Measurements from ENCODE around the gene SMYD3. TPM values are rescaled to one million over a fixed set of nuclear protein-coding genes. Genes with fewer than 3 reads are reported as not detected.

Gene SMYD3
- total RNA-seq, 6 experiments from 2014 or later, result 6.3 to 10.0 (median 6.6) TPM

GRCh38 chr1:245934409-245934808, 572.7 kb downstream of the SMYD3 start:
- no peak overlapping the region for H3K4me3 ChIP-seq
- H3K36me3 ChIP-seq, result no peaks in the 10 kb centered on the region
- WGBS (ENCODE audit: insufficient coverage, low coverage, low lambda C conversion rate, missing lambda C conversion rate), result 96% methylated on average over 7 of the region's 7 CpGs
- H3K4me1 ChIP-seq, result no peaks in the 10 kb centered on the region
- no peak overlapping the region for H3K27ac ChIP-seq
- DNase-seq (no peak), ATAC-seq (no peak)
- no peaks in the 10 kb centered on the region for H3K9me3 ChIP-seq
- intact Hi-C loops (cut with DNase I), result no loop called here
- H3K27me3 ChIP-seq, result no peaks in the 10 kb centered on the region
- TF ChIP-seq CTCF (IDR thresholded peaks at IDR 0.05), result no peak
- no peak for TF ChIP-seq POLR2A (IDR thresholded peaks at IDR 0.05)

- no peak overlapping the region for H3K4me3 ChIP-seq
- DNase-seq (no peak), ATAC-seq (peak in 3 of 4 donors; percentile 33 to 61 (median 46))
- no peaks in the 10 kb centered on the region for H3K36me3 ChIP-seq
- TF ChIP-seq POLR2A (IDR thresholded peaks at IDR 0.05), result no peak
- TF ChIP-seq CTCF (IDR thresholded peaks at IDR 0.05), result no peak
- no peaks in the 10 kb centered on the region for H3K4me1 ChIP-seq
- H3K27me3 ChIP-seq, result no peaks in the 10 kb centered on the region
- no peak overlapping the region for H3K27ac ChIP-seq
- intact Hi-C loops (cut with DNase I), result no loop called here
- no peaks in the 10 kb centered on the region for H3K9me3 ChIP-seq
- WGBS (ENCODE audit: insufficient coverage, low coverage, low lambda C conversion rate, missing lambda C conversion rate), result 26% methylated on average over 2 of the region's 2 CpGs
Measured at GRCh38 chr1:245933431-245934045, 573.5 kb downstream of the SMYD3 start.

- H3K27me3 ChIP-seq, result no peaks in the 10 kb centered on the region
- no peaks in the 10 kb centered on the region for H3K4me1 ChIP-seq
- TF ChIP-seq CTCF (IDR thresholded peaks at IDR 0.05), result no peak
- no peak for TF ChIP-seq POLR2A (IDR thresholded peaks at IDR 0.05)
- no peak overlapping the region for H3K4me3 ChIP-seq
- H3K27ac ChIP-seq, result no peak overlapping the region
- no peaks in the 10 kb centered on the region for H3K9me3 ChIP-seq
- intact Hi-C loops (cut with DNase I), result no loop called here
- no peak for DNase-seq
- no peak for ATAC-seq
- no peaks in the 10 kb centered on the region for H3K36me3 ChIP-seq
- WGBS (ENCODE audit: insufficient coverage, low coverage, low lambda C conversion rate, missing lambda C conversion rate), result 83% methylated on average over 6 of the region's 8 CpGs
Measured at GRCh38 chr1:245932302-245932972, 574.6 kb downstream of the SMYD3 start.

GRCh38 chr1:245931450-245931849, 575.6 kb downstream of the SMYD3 start:
- Histone ChIP-seq H3K4me1 (no peaks in the 10 kb centered on the region), H3K9me3 (no peaks in the 10 kb centered on the region), H3K36me3 (no peaks in the 10 kb centered on the region), H3K27ac (no peak overlapping the region), H3K4me3 (no peak overlapping the region), H3K27me3 (no peaks in the 10 kb centered on the region)
- ATAC-seq (no peak), DNase-seq (no peak)
- WGBS (ENCODE audit: insufficient coverage, low coverage, low lambda C conversion rate, missing lambda C conversion rate), result 92% methylated on average over 3 of the region's 3 CpGs
- no peak for TF ChIP-seq POLR2A (IDR thresholded peaks at IDR 0.05)
- no peak for TF ChIP-seq CTCF (IDR thresholded peaks at IDR 0.05)
- intact Hi-C loops (cut with DNase I), result no loop called here
